Prostate gland (tissue), 2 donors: Measurements from ENCODE around the gene CDC42BPB.

Source experiments
- POLR2A ChIP-seq: fragments of 450-650 bp; IDR thresholded peaks from one replicate; pipeline ENCODE4 v1.6.1; 2016; ENCODE audit warnings: antibody characterized with exemption, mild to moderate bottlenecking
- POLR2AphosphoS5 ChIP-seq: sonication (generic); formaldehyde crosslinking; IDR thresholded peaks from one replicate; pipeline ENCODE4 v1.6.1; 2017; ENCODE audit warnings: antibody characterized with exemption
- TF ChIP-seq, protein P1 (sequence below), 4 experiments: fragments of 200-600 bp in 2 of 4; fragments of 450-650 bp in 2 of 4; sonication (generic) in 2 of 4; IDR thresholded peaks; 1 replicate in 3 of 4; 2 replicates in 1 of 4; pipeline ENCODE4 v1.5.1; 2016 to 2019; ENCODE audit warnings: antibody characterized with exemption in 4 of 4, mild to moderate bottlenecking in 2 of 4, moderate library complexity in 2 of 4

DNA sequence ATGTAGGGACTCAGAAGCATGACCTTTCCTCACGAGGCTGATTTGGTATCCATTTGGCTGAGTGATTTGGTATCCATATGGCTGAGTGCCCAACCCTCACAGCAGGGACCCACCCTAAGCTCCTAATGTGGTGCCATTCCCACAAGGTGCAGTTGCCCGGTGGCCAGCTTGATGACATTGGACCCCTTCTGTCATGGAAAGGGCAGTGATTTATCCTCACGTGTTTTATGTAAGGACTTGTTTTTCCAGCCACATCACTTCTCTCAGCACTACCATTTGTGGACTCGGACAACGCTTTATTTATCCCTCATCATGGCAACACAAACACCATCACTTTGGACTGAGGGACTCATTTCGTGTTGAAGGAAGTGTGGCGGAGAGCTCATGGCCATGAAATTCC, 8.5 kb upstream of the CDC42BPB start:
- TF ChIP-seq POLR2A (no peak), POLR2AphosphoS5 (no peak)
- TF ChIP-seq, protein P1, sequence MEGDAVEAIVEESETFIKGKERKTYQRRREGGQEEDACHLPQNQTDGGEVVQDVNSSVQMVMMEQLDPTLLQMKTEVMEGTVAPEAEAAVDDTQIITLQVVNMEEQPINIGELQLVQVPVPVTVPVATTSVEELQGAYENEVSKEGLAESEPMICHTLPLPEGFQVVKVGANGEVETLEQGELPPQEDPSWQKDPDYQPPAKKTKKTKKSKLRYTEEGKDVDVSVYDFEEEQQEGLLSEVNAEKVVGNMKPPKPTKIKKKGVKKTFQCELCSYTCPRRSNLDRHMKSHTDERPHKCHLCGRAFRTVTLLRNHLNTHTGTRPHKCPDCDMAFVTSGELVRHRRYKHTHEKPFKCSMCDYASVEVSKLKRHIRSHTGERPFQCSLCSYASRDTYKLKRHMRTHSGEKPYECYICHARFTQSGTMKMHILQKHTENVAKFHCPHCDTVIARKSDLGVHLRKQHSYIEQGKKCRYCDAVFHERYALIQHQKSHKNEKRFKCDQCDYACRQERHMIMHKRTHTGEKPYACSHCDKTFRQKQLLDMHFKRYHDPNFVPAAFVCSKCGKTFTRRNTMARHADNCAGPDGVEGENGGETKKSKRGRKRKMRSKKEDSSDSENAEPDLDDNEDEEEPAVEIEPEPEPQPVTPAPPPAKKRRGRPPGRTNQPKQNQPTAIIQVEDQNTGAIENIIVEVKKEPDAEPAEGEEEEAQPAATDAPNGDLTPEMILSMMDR (IDR thresholded peaks at IDR 0.05): no peak
